Diencephalon (tissue), 1 donor: ENCODE data around the gene SCLY. TPM values are rescaled to one million over a fixed set of nuclear protein-coding genes. Genes with fewer than 3 reads are reported as not detected.

Source experiments
- small RNA-seq: library from RNA; depleted of rRNA; stranded (forward); fragments of <200 nt; gene quantifications from one replicate; pipeline ENCODE3, GENCODE V24; 2014
- total RNA-seq: library from RNA; depleted of rRNA; stranded (reverse); fragments of >200 nt; gene quantifications from one replicate; pipeline ENCODE4 v1.2.3, GENCODE V29; 2014

SCLY gene
- total RNA-seq, result 11.1 TPM

GRCh38 chr2:238060542-238061314 lies at the start of gene SCLY:
TSS of gene SCLY (plus strand) at chr2:238061001. CDS start at chr2:238061055, 54 bp downstream.

GRCh38 chr2:238100049-238100820 lies 39.4 kb downstream of the SCLY start, which contains the start of gene ESPNL:
TSS of gene ESPNL (plus strand) at chr2:238100340. CDS start at chr2:238100420, 80 bp downstream.

GRCh38 chr2:238138331-238139195 lies 77.8 kb downstream of the SCLY start, which contains the start of gene KLHL30:
TSS of gene KLHL30 (plus strand) at chr2:238138668. CDS start at chr2:238140755, 2,087 bp downstream.

Small RNA genes within 50 kb of the gene (small RNA-seq; reads per million reads assigned to genes)
- gene RNU6-1333P, result not detected

Other genes with a start within 250 kb of the SCLY start
- 29.3 TPM for gene RAMP1, start 201.4 kb upstream of the SCLY start, total RNA-seq
- 50.3 TPM for gene UBE2F, start 94.0 kb upstream of the SCLY start, total RNA-seq
- 0.23 TPM for gene ESPNL, start 39.3 kb downstream of the SCLY start, total RNA-seq
- not detected for gene KLHL30, start 77.7 kb downstream of the SCLY start, total RNA-seq
- 1.2 TPM for gene ERFE, start 98.0 kb downstream of the SCLY start, total RNA-seq
- 55.1 TPM for gene ILKAP, start 142.7 kb downstream of the SCLY start, total RNA-seq
- 40.6 TPM for gene HES6, start 179.0 kb downstream of the SCLY start, total RNA-seq
- gene PER2, start 227.6 kb downstream of the SCLY start, total RNA-seq, result 5.1 TPM